ENCODE results near the gene ZMYM5. TPM values are rescaled to one million over a fixed set of nuclear protein-coding genes. Genes with fewer than 3 reads are reported as not detected.
"Not testable (repeated sequence)": the region's sequence is repeated elsewhere in the genome, so short reads cannot be mapped to it uniquely, and the experiment has no call there.

ZMYM5 gene
- total and polyA plus RNA-seq, 7 donors, result 6.2 to 24.5 (median 14.7) TPM

- 1% methylated on average over 54 of the region's 54 CpGs for WGBS, 2 donors
Measured at GRCh38 chr13:19864024-19864745, 736 bp upstream of the ZMYM5 start.

GRCh38 chr13:19862481-19863313 lies 752 bp downstream of the ZMYM5 start:
- peak overlapping the region; percentile 66 to 95 (median 90) for H3K4me3 ChIP-seq
- H3K9me3 ChIP-seq, result no peaks in the 10 kb centered on the region
- H3K27me3 ChIP-seq, result no peaks in the 10 kb centered on the region
- intact Hi-C loops (cut with DNase I), result loop anchor here (1.0 to 10.0 kb wide), 4 partner anchors 80 to 912 kb away; partner anchors contain the start of genes EEF1AKMT1, MPHOSPH8 and PSPC1
- peak in 1 of 4 donors; percentile 7 for TF ChIP-seq POLR2AphosphoS5 (IDR thresholded peaks at IDR 0.05)
- TF ChIP-seq EP300 (IDR thresholded peaks at IDR 0.05), result no peak
- DNase-seq, result peak; percentile 71
- H3K4me1 ChIP-seq, result peaks cover 0 to 27% (median 25%) of the 10 kb centered on the region in 4 donors
- H3K36me3 ChIP-seq, result peaks cover 0 to 7% (median 0%) of the 10 kb centered on the region in 4 donors
- peak overlapping the region; percentile 91 to 100 (median 100) for H3K27ac ChIP-seq
- WGBS, 2 donors, result 1% methylated on average over 63 to 66 of the region's 66 CpGs

More at GRCh38 chr13:19864024-19864745, 736 bp upstream of the ZMYM5 start:
- Histone ChIP-seq H3K4me1 (peaks cover 0 to 24% (median 24%) of the 10 kb centered on the region in 4 donors), H3K4me3 (peak overlapping the region; percentile 66 to 95 (median 90)), H3K27ac (peak overlapping the region; percentile 91 to 100 (median 100)), H3K36me3 (no peaks in the 10 kb centered on the region), H3K27me3 (no peaks in the 10 kb centered on the region), H3K9me3 (no peaks in the 10 kb centered on the region)
- DNase-seq, result peak; percentile 83
- intact Hi-C loops (cut with DNase I), result loop anchor here (1.0 to 10.0 kb wide), 4 partner anchors 94 to 911 kb away; partner anchors contain the start of genes EEF1AKMT1, MPHOSPH8 and ZMYM2
- TF ChIP-seq CTCF (IDR thresholded peaks at IDR 0.05) (no peak), POLR2AphosphoS5 (IDR thresholded peaks at IDR 0.05) (peak in 1 of 4 donors; percentile 5), EP300 (IDR thresholded peaks at IDR 0.05) (no peak), POLR2A (IDR thresholded peaks at IDR 0.05) (no peak)

GRCh38 chr13:19861762-19862161 lies 1.7 kb downstream of the ZMYM5 start:
- 14 to 21% methylated on average over 4 of the region's 4 CpGs for WGBS, 2 donors
- intact Hi-C loops (cut with DNase I), result loop anchor here (10.0 kb wide), 3 partner anchors 227 to 913 kb away; partner anchors contain the start of genes EEF1AKMT1 and MPHOSPH8
- Histone ChIP-seq H3K9me3 (no peaks in the 10 kb centered on the region), H3K36me3 (peaks cover 0 to 7% (median 0%) of the 10 kb centered on the region in 4 donors), H3K4me1 (peaks cover 0 to 27% (median 25%) of the 10 kb centered on the region in 4 donors), H3K27me3 (no peaks in the 10 kb centered on the region), H3K27ac (peak overlapping the region; percentile 91 to 100 (median 100)), H3K4me3 (peak overlapping the region in 3 of 4 donors; percentile 66 to 95 (median 93))
- DNase-seq, result no peak
- no peak for TF ChIP-seq POLR2AphosphoS5 (IDR thresholded peaks at IDR 0.05)
- no peak for TF ChIP-seq EP300 (IDR thresholded peaks at IDR 0.05)
- no peak for TF ChIP-seq CTCF (IDR thresholded peaks at IDR 0.05)
- no peak for TF ChIP-seq POLR2A (IDR thresholded peaks at IDR 0.05)

GRCh38 chr13:19860884-19861655 lies 2.4 kb downstream of the ZMYM5 start:
- peak overlapping the region; percentile 91 to 100 (median 100) for H3K27ac ChIP-seq
- no peak for DNase-seq
- intact Hi-C loops (cut with DNase I), result loop anchor here (10.0 kb wide), 3 partner anchors 226 to 914 kb away; partner anchors contain the start of genes EEF1AKMT1 and MPHOSPH8
- H3K36me3 ChIP-seq, result peaks cover 0 to 7% (median 0%) of the 10 kb centered on the region in 4 donors
- H3K27me3 ChIP-seq, result no peaks in the 10 kb centered on the region
- peaks cover 0 to 27% (median 25%) of the 10 kb centered on the region in 4 donors for H3K4me1 ChIP-seq
- no peak overlapping the region for H3K4me3 ChIP-seq
- TF ChIP-seq EP300 (IDR thresholded peaks at IDR 0.05) (no peak), POLR2A (IDR thresholded peaks at IDR 0.05) (no peak), POLR2AphosphoS5 (IDR thresholded peaks at IDR 0.05) (no peak), CTCF (IDR thresholded peaks at IDR 0.05) (no peak)
- WGBS, 2 donors, result 63 to 82% methylated on average over 4 of the region's 4 CpGs
- H3K9me3 ChIP-seq, result no peaks in the 10 kb centered on the region

GRCh38 chr13:19857637-19858036 lies 5.8 kb downstream of the ZMYM5 start:
- DNase-seq; H3K27me3 ChIP-seq; H3K36me3 ChIP-seq; intact Hi-C loops (cut with DNase I); H3K27ac ChIP-seq; H3K9me3 ChIP-seq; H3K4me3 ChIP-seq: not testable (repeated sequence)
- WGBS, 2 donors, result 98 to 99% methylated on average over 2 of the region's 2 CpGs
- peaks cover 0 to 35% (median 28%) of the 10 kb centered on the region in 4 donors for H3K4me1 ChIP-seq

Data from sigmoid colon (tissue), 7 donors.